ENCODE data around the gene S100A4.

The S100A4 gene

DNA sequence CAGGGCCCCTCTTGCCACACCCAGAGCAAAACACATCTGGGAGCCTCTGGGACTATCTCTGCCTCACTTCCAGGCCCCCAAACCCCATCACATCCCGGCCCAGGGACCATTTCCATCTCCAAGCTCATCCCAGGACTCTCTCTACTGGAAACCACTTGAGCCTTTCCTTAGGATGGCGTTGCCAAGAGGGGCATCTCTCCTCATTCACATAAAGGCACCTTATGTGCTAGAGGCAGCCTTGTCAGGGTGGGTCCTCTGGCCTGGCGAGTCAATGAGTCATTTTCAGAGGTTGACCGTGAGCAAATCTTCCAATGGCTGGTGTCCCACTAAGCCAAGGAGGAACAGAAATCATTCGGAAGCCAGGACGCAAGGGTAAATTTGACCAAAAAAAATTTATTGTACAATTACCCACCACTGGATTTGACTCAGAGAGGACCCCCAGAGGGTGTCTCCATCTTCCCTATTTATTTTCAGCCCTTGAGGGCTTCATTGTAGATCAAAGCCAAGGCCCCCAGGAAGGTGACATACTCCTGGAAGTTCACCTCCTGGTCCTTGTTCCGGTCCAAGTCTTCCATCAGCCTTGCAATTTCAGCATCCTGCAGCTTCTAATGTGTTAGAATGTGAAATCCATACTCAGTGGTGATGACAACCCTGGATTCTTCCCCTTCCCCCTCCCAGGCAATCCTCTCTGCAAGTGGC lies 11.2 kb downstream of the S100A4 start:
- Histone ChIP-seq H3K4me3 (replicated peaks; ENCODE audit: insufficient read depth, low read length) (no peak overlapping the region), H3K27ac (replicated peaks) (no peak overlapping the region), H3K27me3 (ENCODE audit: insufficient read depth, poor library complexity, severe bottlenecking) (no peaks in the 10 kb centered on the region)
- no peak for DNase-seq (ENCODE audit: low read depth in 1 of 2, low spot score in 1 of 2)
- TF ChIP-seq POLR2AphosphoS5 (IDR thresholded peaks at IDR 0.05; ENCODE audit: low read depth) = no peak
- no peak for TF ChIP-seq GABPA (IDR thresholded peaks at IDR 0.05; ENCODE audit: low read depth)
- TF ChIP-seq, protein P1, sequence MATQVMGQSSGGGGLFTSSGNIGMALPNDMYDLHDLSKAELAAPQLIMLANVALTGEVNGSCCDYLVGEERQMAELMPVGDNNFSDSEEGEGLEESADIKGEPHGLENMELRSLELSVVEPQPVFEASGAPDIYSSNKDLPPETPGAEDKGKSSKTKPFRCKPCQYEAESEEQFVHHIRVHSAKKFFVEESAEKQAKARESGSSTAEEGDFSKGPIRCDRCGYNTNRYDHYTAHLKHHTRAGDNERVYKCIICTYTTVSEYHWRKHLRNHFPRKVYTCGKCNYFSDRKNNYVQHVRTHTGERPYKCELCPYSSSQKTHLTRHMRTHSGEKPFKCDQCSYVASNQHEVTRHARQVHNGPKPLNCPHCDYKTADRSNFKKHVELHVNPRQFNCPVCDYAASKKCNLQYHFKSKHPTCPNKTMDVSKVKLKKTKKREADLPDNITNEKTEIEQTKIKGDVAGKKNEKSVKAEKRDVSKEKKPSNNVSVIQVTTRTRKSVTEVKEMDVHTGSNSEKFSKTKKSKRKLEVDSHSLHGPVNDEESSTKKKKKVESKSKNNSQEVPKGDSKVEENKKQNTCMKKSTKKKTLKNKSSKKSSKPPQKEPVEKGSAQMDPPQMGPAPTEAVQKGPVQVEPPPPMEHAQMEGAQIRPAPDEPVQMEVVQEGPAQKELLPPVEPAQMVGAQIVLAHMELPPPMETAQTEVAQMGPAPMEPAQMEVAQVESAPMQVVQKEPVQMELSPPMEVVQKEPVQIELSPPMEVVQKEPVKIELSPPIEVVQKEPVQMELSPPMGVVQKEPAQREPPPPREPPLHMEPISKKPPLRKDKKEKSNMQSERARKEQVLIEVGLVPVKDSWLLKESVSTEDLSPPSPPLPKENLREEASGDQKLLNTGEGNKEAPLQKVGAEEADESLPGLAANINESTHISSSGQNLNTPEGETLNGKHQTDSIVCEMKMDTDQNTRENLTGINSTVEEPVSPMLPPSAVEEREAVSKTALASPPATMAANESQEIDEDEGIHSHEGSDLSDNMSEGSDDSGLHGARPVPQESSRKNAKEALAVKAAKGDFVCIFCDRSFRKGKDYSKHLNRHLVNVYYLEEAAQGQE (IDR thresholded peaks at IDR 0.05; ENCODE audit: insufficient replicate concordance, low read depth) = no peak

DNA sequence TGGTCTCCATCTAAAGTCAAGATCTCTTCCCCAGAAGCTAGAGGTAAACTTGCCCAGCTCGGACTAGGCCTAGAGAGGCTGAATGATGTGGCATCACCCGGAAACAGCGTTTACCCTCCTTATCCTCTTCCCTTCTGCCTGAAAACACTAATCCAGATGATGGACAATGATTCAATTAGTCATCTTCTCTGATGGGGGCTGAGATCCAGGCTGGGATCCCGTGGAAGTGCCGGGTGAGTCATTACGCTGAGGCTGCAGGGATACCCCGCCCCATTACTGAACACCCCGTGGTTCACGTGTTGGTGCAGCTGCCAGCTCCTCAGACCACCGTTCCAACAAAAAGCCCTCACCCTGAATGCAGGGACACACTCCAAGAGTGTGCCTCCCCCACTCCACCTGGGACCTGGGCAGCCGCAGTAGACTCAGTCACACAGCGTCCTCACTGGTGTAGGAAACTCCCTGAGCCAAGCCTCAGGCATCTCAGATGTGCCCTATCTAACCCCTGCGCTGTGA lies 11.9 kb downstream of the S100A4 start:
- no peak overlapping the region for H3K4me3 ChIP-seq (replicated peaks; ENCODE audit: insufficient read depth, low read length)
- H3K27ac ChIP-seq (replicated peaks) = no peak overlapping the region
- DNase-seq (ENCODE audit: low read depth in 1 of 2, low spot score in 1 of 2) = no peak
- no peaks in the 10 kb centered on the region for H3K27me3 ChIP-seq (ENCODE audit: insufficient read depth, poor library complexity, severe bottlenecking)
- TF ChIP-seq POLR2AphosphoS5 (IDR thresholded peaks at IDR 0.05; ENCODE audit: low read depth) = no peak
- TF ChIP-seq, protein P2, sequence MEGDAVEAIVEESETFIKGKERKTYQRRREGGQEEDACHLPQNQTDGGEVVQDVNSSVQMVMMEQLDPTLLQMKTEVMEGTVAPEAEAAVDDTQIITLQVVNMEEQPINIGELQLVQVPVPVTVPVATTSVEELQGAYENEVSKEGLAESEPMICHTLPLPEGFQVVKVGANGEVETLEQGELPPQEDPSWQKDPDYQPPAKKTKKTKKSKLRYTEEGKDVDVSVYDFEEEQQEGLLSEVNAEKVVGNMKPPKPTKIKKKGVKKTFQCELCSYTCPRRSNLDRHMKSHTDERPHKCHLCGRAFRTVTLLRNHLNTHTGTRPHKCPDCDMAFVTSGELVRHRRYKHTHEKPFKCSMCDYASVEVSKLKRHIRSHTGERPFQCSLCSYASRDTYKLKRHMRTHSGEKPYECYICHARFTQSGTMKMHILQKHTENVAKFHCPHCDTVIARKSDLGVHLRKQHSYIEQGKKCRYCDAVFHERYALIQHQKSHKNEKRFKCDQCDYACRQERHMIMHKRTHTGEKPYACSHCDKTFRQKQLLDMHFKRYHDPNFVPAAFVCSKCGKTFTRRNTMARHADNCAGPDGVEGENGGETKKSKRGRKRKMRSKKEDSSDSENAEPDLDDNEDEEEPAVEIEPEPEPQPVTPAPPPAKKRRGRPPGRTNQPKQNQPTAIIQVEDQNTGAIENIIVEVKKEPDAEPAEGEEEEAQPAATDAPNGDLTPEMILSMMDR (IDR thresholded peaks at IDR 0.05; ENCODE audit: insufficient read depth, low read length) = no peak
- TF ChIP-seq, protein P1 (IDR thresholded peaks at IDR 0.05; ENCODE audit: insufficient replicate concordance, low read depth) = no peak
- TF ChIP-seq SPI1 (IDR thresholded peaks at IDR 0.05; ENCODE audit: borderline replicate concordance, low read depth) = no peak
- no peak for TF ChIP-seq GABPA (IDR thresholded peaks at IDR 0.05; ENCODE audit: low read depth)

DNA sequence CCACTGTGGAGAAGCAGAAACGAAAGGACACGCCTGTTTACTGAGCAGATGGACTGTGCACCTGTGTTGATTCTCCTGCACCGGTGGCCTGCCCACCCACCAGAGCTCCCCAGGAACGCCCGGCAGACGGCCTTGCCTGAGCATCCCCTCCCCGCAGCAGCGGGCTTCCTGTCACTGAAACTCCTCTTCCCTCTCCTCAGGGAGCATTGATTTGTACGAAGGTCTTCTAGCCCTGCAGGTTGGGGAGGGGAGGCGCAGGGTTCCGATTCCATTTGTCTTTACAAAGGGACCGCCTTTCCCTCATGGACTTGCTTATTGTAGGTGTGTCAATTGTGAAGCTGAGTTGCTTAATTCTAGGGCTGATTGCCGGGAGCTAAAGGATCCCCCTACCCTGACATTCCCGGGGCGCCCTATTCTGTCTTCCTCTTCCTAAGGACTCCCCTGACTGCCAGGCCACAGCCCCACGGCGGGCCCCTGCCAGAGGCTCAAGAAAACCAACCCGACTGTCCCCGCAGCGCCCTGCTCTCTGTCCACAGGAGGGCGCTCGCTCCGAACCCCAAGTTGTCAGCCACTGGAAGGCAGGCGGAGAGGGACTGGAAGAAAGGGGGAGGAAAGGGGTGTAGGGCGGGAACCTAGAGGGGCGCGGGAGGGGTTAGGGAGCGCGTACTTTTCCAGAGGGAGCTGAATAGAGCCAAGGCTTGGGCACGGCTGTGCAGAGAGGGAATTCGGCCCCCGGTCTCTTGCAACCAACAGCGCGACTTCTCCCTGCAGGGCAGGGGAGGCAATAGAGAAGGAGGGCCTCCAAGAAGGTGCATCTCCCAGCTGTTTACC lies 12.6 kb downstream of the S100A4 start:
- H3K4me3 ChIP-seq (replicated peaks; ENCODE audit: insufficient read depth, low read length) = no peak overlapping the region
- peak in 1 of 2 experiments; percentile 79 for DNase-seq (ENCODE audit: low read depth in 1 of 2, low spot score in 1 of 2)
- H3K27ac ChIP-seq (replicated peaks) = no peak overlapping the region
- no peaks in the 10 kb centered on the region for H3K27me3 ChIP-seq (ENCODE audit: insufficient read depth, poor library complexity, severe bottlenecking)
- TF ChIP-seq SPI1 (IDR thresholded peaks at IDR 0.05; ENCODE audit: borderline replicate concordance, low read depth) (no peak), POLR2AphosphoS5 (IDR thresholded peaks at IDR 0.05; ENCODE audit: low read depth) (no peak), GABPA (IDR thresholded peaks at IDR 0.05; ENCODE audit: low read depth) (no peak)
- TF ChIP-seq, protein P1 (IDR thresholded peaks at IDR 0.05; ENCODE audit: insufficient replicate concordance, low read depth) = no peak
- TF ChIP-seq, protein P2 (IDR thresholded peaks at IDR 0.05; ENCODE audit: insufficient read depth, low read length) = peak; percentile 67
